Endometrial microvascular endothelial cells (primary cell): ENCODE measurements around the gene ADCY10. TPM values are rescaled to one million over a fixed set of nuclear protein-coding genes. Genes with fewer than 3 reads are reported as not detected.
"Not testable (repeated sequence)": the region's sequence is repeated elsewhere in the genome, so short reads cannot be mapped to it uniquely, and the experiment has no call there.

Experiments
- in situ Hi-C: cut with HindIII; loops from 2 replicates; pipeline ENCODE4 v1.10.0; 2017; ENCODE audit warnings: low sequenced_read_pairs, low pct_unique_long_range_greater_than_20kb; ENCODE audit errors: inconsistent ontology term
- total RNA-seq: library from RNA; depleted of rRNA; stranded (reverse); fragments of >200 nt; gene quantifications from one replicate; pipeline ENCODE4 v1.2.3, GENCODE V29; 2015; ENCODE audit errors: inconsistent ontology term

The ADCY10 gene
- total RNA-seq, 1 donor from 2014 or later, result under 0.01 TPM

DNA sequence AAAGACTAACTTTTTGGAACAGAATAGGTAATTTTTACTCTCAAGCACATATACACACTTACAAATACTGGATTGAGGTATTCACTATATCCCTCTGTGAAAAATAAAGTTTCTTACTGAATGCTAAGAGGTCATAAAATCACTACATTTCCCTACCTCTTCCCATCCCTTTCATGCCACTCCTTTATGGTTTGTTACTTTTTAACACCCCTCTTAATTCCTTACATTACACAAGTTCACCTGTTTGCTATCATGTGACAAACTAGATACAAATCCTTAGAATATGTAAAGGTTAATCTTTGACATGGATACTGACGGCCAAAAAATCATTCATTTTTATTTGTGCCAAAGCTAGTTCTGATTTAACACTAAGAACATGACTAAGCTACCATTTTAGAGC lies 15.8 kb upstream of the ADCY10 start:
- in situ Hi-C loops, result no loop called here

DNA sequence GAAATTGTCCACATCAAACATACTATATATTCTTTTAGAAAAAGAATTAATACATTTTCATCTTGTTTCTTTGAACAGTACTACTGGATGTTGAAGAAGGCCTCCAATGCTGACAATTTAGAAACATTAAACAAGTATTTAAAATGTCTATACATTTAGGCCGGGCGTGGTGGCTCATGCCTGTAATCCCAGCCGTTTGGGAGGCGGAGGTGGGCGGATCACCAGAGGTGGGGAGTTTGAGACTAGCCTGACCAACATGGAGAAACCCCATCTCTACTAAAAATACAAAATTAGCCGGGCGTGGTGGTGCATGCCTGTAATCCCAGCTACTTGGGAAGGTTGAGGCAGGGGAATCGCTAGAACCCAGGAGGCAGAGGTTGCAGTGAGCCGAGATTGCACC lies 15.0 kb upstream of the ADCY10 start:
- in situ Hi-C loops, result not testable (repeated sequence)

DNA sequence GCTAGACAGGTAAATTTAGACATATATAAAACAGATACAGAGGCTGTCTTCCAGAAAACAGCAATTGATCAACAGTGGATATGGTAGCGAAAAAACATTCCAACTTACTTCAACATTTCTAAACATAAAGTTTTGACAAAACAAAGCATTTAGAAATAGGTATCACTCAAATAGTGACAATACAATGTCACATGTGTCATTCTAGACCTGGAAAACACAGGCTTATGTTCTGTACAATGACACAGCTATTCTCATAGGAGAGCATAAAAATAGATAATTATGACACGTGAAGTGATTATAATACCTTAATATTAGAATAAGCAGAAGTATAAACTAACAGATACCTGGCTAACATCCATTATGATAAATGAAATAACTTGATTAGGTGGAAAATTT lies 14.5 kb upstream of the ADCY10 start:
- in situ Hi-C loops, result no loop called here

DNA sequence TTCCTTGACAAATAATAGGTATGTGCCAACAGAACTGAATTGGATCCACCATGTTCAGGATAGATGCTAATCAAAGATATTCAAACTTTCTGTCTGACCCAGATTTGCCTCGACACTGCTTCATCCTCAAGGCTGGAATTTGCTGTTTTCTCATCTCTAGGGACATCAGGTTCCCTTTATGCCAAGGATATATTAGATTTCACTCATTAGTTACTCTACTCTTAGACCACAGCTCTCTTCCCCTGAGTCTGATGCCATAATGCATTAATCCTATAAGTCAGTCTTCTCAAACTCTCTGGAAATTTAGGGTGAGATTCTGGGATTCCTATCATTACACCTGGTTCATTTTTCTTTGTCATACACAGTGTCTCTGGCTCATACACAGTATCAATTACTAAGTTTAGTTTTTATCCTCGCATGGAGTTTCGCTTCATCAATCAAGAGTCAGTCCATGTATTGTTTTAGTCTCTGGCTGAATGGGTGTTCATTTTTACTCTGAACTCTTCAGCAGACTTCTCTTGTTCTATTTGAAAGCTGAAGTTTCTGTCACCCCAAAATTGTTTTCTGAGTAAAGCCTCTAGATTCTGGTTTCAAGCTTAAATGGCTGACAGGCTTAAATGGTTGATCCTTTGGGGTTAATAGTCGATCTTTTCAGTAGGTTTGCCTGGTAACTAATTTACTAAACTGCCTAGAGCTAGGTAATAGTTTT lies 13.3 kb upstream of the ADCY10 start:
- in situ Hi-C loops, result no loop called here

DNA sequence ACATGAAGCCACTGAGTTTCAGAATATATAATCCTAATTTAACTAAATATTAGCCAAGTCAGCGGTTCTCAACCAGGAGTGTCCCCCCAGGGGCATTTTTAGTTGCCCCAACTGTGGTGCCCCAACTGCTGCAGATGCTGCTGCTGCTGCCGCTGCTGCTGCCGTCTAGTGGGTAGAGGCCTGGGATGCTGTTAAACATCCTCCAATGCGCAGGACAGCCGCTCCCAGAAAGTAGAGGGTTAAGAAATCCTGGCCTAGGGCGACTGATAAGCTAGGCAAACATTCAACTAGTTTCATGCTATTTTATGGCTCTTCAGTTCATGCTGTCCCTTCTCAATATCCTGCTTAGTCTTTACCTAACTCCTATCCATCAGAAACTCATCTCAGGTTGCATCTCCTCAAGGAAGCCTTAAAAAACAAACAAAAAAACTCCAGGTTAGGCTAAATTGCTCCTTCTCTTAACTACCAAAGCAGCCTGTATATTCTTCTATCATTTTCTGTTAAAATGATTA lies 12.6 kb upstream of the ADCY10 start:
- in situ Hi-C loops, result no loop called here

DNA sequence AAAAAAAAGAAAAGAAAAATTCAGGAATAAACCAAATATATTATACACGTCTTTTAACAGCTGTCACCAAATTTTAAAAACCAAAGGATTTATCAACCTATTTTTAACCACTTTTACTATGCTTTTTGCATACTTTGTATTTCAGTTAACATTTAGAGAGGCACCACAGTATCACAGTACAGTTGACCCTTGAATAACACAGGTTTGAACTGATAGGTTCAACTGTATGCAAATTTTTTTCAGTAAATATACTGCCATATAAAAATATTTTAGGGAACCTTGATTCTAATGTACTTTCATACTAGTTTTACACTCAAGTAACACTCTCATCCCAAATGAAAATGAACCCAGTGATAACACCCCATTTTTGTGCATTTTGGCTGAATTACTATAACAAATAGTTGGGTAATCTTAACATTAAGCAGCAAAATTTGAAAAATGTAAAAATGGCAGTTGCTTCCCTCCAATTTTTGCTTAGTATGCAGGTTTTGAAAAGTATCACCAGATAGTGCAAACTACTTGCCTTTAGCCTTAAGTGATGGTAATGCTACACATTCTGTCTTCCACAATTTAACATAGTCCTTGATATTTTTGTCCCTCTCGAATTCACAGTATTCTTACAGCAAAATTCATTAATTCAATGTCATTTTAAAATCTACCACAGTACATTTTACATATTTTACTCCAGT lies 10.8 kb upstream of the ADCY10 start:
- in situ Hi-C loops, result no loop called here

DNA sequence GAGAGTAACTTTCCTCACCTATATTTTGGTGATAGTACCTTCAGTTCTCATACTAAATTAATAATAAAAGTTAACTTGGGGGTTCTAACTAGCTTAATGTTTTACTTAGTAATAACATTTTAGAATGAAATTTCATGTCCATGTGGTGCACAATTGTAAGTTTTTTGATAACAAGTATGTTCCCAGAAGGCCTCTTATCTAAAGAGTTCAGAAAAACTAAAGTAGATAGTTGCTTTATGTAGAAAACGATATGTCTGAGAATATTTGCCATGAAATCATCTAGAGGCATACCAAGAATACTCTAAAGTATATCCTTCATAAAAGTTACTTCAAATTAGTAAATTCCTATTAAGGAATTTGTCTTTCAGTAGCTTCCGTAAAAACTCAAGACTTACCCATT lies 10.2 kb upstream of the ADCY10 start:
- in situ Hi-C loops, result no loop called here

DNA sequence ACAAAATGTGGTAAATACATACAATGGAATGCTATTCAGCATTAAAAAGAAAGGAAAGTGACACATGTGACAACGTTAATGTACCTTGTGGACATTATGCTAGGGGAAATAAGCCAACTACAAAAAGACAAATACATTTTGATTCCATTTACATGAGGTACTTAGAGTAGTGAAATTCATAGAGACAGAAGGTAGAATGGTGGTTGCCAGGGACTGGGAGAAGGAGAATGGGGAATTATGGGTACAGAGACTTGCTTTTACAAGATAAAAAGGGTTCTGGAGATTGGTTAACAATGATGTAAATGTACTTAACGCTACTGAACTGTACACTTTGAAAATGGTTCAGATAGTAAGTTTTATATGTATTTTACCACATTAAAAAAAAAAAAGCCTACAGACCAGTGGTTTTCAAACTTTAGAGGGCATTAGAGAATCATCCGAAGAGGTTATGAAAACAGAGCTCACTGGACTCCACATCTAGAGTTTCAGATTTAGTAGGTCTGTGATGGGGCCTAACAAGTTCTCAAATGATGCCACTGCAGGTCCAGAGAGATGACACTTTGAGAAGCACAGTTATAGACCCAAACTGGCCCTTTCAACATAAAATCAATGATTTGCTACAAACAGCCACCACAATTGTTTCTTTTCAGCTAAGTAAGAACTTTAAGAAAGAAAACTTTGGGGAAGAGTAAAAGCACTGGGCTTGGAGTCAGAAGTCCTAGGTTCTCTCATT lies 9.6 kb upstream of the ADCY10 start:
- in situ Hi-C loops, result no loop called here

DNA sequence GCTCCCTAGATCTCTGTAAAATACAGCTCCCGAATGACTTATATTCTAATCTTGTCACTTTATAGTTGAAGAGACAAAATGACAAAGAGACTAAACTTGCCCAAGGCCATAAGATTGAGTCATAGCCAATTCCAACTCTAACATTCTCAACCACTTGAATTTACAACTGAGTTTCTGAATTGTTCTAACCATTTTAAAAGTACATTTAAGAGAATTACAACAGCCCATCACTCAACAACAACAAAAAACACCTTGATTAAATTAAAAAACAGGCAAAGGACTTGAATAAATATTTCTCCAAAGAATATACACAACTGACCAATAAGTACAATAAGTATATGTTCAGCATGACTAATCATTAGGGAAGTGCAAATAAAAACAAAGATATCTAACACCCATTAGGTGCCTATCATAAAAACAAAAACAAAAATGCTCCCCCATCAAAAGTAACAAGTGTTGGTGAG lies 8.7 kb upstream of the ADCY10 start:
- in situ Hi-C loops, result no loop called here

DNA sequence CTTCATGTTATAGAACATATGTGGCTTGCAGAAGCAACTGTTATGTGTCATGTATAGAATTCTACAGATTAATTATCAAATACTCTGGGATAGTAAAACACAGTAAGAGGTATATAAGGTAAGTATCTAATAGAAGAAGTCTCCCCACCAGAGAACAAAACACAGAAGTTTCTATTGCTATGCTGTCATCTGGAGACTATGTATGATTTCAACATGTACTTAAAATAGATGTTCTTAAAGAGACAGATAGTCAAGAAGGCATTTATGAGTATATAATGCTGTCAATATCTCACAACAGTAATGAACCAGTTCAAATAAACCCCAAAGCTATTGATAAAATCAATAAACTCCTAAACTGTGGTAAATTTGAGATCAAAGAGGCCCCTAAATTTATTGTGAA lies 8.1 kb upstream of the ADCY10 start:
- in situ Hi-C loops, result no loop called here

DNA sequence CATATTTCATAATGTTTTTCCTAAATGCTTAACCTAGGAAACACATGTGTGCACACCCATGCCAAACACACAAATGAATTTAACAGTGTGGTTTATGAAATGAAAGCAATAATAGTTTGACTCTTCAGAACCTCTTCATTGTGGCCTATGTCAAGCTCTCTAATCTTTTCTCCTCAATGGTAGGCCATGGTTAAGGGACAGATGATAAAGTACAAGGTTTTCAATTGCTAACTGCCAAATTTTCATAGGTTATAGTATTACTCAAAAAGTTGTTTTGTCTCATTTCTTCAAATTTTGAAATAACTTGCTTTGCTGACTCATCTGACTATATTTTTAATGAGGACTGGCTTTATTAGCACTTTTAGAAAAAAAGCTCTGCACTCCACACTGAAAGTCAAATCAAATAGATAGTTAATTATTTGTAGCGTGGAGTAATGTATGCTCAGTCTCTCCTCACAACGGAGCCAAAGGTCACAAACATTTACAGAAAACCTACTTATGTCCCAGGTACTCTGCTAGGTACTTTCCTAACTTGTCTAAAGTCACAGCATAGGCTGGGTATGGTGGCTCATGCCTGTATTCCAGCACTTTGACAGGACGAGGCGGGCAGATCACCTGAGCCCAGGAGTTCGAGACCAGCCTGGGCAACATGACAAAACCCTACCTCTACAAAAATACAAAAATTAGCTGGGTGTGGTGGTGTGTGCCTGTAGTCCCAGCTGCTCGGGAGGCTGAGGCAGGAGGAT lies 3.0 kb upstream of the ADCY10 start:
- in situ Hi-C loops, result no loop called here

DNA sequence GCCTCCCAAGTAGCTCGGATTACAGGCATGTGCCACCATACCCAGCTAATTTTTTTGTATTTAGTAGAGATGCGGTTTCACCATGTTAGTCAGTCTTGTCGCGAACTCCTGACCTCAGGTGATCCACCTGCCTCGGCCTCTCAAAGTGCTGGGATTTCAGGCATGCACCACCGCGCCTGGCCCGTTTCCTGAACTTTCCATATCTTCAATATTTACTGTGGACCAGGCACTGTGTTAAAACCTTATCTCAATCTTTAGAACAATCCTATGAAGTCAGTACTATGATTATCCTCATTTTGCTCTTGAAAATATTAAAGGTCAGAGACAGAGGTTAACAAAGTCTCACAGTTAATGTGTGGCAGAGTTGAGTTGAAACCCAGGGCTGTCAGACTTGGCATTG lies 1.6 kb upstream of the ADCY10 start:
- in situ Hi-C loops, result no loop called here

DNA sequence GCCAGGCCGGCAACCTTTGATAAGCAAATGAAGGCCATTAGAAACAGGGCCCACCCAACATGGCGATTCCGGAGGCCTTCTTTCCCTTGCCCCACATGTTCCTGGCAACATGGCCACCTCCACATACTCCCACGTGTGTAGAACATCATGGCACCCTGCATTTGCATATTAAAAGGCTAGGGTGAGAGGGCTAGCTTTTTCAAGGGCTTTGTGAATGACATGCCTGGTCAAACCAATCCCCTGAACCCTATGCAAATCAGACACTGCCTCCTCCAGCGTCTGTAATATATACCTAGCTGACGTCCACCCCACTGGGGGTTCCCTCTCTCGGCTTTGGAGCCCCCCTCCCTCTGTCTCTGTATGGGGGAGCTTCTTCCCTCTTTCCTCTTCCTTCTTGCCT lies 1.6 kb downstream of the ADCY10 start:
- in situ Hi-C loops, result no loop called here

DNA sequence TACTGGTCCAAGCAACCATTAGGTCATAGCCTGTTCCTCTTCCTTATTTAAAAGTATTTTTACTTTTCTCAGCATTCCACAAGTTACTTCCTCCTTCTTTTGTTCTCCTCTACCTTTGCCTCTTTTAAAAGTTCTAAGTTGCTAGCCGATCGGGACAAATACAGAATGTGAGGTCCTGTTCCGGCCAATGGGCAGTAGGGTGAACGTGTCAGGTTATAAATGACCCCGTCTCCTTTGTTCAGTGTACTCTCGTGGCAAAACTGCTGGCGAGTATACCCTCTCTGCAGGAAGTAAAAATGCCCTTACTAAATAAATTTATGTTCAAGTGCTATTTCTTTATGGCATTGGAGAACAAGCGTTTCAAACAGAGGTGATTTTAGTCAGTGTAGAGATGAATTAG lies 2.5 kb downstream of the ADCY10 start:
- in situ Hi-C loops, result no loop called here

DNA sequence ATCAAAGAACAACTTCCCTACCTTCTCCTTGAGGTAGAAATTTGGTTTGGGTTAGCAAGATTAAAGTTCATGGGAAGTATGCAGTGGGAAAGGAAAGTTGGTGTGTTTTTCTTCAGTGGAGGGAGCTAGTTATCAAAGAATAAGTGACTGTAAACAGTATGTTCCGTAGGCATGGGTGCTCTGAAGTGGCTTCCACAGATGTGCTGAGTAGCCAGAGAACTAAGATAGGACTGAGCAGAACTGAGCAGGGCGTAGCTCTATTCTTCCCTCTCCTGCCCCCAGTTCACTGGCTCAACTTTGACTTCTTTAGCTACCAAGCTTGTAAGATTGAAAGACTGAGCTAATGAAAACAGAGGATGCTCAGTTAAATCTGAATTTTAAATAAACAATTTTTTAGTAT lies 3.4 kb downstream of the ADCY10 start:
- in situ Hi-C loops, result no loop called here

DNA sequence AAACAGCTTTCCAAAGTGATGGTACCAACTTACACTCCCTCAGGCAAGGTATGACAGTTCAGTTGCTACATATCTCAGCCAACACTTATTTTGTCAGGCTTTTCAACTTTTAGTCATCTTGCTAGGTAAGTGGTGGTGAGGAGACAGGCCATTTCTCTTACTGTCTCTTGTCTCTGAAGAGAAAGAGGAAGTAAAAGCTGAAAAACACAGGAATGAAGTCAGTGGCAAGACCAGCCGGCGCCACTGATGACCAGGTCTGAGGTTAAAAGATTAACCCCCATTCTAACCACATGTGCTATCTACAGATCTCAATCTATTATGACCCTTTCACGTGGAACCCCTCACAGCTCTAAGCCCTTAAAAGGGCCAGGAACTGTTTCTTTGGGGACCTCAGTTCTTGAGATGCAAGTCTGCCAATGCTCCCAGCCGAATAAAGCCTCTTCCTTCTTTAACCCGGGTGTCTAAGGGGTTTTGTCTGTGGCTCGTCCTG lies 4.2 kb downstream of the ADCY10 start:
- in situ Hi-C loops, result no loop called here

DNA sequence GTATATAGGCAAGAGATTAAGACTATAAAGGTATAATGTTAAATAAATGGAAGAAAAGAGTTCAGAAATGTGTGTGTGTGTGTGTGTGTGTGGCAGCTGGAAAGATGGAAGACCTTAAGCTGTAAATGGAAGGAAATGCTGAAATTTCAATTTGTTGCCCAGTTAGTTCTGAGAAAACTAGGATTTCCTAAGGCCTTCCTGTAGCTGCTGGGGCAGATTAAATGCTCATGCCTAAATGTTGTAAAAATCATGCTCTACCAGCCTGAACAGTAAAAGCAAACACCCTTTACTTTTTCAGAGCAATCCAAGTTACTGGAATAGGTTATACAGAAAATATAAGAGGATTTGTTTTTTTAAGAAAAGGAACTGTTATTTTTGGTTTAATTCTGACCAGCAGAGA lies 8.3 kb downstream of the ADCY10 start:
- in situ Hi-C loops, result no loop called here

DNA sequence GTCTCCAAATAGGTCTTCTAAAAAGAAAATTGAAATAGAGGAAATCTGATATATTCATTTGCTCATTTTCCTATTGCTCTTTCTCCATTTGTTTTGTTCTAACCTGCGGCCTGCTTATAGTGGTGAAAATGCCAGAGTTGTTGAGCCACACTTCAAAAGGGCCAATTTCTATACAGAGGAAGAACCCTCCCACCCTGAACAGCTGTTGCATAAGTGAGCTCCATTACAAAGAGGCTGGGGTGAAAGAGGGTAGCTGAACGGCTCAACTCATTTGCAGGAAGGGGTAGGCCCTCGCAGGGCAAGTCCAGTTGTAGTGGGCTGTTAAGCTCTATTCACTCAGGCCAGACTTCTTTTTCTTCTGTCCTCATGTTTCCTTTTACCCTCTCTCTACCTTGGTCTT lies 8.8 kb downstream of the ADCY10 start:
- in situ Hi-C loops, result no loop called here

DNA sequence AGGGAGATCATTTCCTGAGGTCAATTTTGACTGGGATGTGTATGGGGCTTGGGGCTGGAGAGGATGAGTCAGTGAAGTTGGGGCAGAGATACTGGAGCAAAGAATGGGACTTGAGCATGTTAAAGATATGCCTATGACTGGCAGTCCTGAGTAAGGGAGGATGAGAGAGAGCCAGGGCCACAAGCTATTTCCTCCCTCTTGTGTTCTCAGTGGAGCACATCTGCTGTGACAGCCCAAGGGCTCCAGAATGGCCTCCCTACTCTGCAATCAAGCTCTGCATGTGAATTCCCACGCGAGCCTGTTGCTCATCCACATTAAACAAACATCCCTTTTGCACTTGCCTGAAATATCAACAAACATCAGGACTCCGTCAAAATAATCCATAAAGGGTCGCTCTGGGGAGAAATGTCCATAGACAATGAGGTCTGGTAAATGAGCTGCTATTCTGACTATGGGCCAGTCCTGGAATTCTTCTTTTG lies 9.2 kb downstream of the ADCY10 start:
- in situ Hi-C loops, result no loop called here
